Measurements from ENCODE around the gene LINC01488.

Gene LINC01488

DNA sequence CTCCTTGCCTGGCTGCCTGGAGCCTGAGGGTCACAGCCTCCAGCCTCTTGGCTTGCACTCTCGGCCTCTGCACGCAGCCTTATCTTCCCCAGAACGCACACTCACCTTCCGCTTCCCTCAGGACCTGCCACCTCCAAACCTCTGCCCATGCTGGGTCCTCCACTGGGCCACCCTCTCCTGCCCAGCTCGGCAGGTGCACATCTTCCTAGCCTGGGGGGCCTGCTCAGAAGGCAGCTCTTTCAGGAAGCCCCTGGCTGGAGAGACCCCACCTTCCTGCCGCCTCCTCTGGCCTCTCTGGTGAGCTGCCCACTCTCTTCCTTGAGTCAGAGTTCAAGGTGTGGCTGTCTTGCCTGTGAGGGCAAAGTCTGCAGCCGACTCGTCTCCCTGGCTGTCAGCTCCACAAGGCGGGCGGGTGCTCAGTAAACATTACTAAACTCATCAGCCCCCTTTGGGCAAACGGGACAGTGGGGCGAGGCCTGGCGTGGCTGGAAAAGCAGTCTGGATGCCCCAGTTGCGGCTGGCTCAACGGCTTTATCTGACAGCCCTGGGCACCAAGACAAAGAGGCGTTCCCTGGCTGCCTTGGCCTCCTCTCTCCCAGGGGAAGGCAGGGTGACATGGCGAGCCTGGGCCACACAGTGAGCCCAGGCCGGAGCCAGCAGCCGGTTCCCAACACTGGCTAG, 1.7 kb upstream of the LINC01488 start:
- DNase-seq (ENCODE audit: low spot score) = no peak

DNA sequence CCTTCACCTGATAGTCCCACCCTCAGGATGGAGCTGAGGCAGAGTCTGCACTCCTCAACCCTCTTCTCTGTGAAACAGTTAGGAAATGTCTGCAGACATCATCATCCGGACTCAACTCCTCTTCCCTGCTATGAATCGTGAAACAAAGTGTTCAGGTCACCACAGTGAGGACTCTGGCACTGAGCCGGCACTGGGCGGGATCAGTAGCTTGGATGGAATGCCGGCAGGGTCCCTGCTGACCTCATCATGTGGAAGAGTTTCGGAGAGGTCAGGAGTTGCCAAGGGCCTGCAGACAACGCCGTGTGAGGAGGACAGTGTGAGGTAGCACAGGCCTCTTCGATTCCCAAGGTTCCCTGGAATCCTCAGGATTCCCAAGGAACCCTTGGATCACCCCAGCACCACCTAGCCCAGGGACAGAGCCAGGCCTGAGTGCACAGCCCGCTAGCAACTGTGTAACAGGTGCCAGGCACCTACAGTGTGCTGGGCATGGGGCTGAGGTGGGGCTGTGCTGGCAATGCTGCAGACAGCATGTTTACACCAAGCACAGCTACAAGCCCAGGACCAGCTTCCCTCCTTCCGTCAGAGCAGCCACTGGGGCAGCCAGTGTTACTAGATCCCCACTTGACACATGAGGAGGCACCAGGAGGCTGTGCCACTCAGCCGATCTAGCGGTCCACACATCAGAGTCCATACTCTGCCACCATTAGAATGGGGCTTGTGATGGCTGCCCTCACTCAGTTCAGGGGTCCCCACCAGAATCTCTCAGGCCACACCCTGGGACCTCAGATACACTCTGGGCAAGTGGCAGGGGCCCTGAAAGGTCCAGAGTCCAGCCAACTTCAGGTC, 693 bp upstream of the LINC01488 start:
- DNase-seq (ENCODE audit: low spot score) = no peak

DNA sequence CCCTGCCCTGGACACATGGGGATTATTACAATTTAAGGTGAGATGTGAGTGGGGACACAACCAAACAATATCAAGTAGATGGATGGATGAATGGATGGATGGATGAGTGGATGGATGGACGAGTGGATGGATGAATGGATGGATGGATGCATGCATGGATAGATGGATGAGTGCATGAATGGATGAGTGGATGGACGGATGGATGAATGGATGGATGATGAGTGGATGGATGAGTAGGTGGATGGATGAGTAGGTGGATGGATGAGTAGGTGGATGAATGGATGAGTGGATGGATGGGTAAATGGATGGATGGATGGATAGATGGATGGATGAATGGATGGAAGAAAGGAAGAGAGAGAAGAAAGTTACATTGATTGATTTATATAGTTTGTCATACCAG, 859 bp downstream of the LINC01488 start:
- no peak for DNase-seq (ENCODE audit: low spot score)

DNA sequence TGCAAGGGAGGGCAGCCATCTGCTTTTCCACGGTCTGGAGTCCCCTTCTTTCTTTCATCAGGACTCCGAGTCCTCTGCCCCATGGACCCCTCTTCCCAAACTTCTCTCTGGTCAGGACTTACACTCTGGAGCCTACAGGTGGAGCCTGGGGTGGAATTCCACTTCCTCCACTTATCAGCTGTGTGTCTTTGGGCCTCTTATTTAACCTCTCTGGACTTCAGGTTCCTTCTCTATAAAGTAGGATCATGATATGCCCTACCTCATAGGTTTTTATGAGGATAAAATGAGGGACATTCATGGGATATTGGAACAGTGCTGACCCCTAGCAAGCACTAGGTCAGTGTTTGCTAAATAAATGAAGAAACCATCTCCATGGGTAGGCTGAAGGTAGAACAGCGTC, 1.7 kb downstream of the LINC01488 start:
- DNase-seq (ENCODE audit: low spot score) = no peak

DNA sequence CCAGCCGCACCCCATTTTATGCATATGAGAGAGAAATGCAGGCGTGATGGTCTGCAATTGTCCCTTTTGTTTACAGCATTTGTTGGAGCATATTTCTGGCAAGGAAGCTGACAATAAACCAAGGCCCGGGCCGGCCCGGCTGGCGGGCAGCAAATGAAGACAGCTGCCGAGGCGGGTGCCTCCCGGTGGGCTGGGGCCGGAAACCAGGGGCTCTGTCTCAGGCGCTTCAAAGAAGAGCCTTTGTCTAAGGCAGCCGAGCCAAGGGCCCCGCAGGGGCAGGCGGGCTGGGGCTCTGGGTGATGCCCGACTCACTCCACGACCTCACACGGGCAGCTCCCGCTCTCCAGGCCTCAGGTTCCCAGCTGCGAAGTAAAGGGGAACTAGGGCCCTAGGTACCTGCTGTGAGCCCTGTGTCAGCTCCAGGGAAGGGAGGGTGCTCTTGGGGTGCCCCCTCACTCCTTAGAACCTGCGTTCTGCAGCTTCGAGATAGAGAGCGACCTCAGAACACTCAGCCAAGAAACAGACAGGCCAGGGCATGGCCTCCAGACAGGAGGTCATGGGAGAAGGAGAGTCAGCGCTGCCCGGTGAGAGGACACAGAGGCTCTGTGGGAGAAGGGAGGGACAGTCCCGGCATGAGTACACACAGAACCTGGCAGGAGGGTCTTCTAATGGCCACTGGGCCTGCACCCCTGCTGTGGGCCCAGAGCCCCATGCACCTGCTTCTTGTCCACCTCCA, 2.4 kb downstream of the LINC01488 start:
- DNase-seq (ENCODE audit: low spot score) = no peak

DNA sequence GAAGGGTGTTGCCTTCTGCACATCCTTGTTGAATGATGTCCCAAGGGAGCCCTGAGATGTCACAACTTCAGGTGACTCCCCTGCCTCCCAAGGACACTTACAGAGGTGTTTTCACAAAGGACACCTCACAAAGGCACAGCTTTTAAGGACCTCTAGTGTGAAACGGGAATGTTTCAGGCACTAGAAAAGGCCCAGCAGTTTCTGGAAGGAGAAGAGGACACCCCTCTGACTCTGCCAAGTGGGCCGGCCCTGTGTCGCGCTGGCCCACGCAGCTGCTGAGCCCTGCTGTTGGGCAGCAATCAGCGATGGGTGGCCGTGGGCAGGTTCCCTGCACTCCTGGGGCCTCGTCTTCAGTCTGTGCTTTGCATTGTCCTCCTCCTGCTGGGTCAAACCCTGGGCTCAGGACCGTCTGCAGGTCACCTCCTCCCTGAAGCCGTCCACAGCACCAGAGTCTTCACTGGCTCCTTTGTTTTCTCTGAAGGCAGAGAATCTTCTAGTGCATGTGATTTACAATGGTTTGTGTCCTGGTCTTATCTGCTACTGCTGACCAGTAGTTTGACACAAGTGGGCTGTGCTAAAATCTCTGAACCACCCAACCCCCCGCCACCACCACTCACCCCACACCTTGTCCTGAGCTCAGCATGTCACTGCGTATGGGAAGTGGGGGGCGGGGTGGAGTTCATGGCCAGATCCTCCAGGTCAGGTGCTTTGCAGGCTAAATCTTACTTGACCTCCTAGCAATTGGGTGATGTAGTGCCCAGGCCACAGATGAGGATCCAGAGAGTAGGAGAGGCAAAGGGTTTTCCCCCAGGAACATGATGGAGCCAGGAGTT, 3.2 kb downstream of the LINC01488 start:
- DNase-seq (ENCODE audit: low spot score) = no peak

DNA sequence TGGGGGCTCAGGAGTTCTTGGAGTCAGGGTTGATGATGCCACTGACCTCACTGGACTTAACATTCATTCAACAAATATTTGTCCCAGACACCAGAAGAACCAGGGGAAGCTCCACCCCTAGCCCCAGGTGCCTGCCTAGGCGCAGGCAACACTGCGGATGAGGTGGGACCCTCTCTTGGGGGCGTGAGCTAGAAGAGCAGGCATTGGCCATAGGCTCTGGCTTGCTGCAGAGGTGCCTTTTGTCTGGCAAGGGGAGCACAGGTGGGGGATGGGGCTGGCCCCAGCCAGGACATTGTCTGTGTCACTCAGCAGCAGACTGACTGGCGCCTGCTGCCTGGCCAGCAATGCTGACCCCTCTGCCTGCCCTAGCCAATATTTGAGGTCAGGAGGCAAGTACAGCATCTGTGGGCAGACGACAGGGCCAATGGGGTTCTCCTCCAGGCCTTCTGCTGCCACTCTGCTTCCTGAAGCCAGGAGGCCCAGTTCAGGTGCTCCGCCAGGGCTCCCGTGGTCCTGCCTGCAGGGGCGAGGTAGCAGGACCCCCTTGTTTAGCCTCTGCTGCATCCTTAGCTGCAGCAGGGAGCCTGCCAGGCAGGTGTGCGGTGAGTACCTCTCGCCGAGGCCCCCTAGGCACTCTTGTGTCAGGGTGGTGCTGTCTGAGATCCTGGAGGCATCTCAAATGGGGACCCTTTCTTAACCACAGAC, 4.0 kb downstream of the LINC01488 start:
- DNase-seq (ENCODE audit: low spot score) = no peak

DNA sequence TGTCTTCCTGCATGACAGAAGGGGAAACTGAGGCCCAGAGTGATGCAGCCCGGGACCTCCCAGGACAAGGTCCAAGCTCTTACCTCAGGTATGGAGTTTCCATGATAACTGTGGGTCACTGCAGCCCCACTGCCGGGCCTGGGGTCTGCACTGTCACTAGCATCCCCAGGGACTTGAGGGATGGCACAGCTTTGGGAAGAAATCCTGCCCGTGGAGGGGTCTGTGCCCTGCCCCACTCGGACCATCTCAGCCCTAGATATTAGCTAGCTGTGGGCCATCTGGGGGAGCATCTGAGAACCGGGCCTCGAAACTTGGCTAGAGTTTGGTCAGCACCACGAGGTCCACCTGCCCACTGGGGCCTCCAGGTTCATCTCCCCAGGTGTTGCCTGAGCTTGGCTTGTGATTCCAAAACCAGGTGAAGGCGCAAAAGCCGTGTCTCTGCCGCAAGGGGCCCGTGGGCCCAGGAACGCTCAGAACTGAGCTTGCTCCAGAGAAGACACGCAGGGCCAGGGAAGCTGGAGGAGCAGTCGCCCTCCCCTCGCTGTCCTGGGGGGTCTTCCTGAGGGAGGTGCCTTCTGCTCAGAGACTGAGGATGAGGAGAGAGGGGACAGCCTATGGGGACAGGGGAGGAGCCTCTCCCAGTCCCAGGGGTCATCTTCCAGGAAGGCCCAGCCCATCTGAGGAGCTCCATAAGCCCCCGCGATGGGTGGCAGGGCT, 4.8 kb downstream of the LINC01488 start:
- DNase-seq (ENCODE audit: low spot score) = no peak

DNA sequence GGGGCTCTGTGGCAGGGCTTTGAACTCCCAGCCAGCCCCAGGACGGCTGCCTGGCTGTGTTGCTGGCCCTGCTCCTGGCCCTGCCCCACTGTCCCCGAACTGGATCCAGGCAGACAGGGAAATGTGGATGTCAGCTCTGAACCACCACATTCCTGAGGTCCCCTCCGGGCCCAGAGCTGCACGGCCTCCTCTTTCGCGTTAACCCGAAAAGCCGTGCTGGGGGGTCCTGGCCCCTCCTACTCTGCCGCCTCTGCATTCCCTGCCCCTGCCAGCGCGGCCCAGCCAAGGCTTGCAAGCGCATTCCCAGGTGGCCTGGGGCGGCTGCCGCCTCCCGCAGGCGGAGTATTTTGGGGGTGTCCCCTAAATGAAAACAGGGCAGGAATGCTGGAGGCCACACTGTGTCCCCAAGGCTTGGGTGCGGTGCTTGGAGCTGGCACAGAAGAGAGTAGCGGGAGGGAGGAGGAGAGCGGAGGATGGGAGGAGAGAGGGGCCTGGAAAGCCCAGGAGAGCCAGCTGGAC, 5.4 kb downstream of the LINC01488 start:
- no peak for DNase-seq (ENCODE audit: low spot score)

DNA sequence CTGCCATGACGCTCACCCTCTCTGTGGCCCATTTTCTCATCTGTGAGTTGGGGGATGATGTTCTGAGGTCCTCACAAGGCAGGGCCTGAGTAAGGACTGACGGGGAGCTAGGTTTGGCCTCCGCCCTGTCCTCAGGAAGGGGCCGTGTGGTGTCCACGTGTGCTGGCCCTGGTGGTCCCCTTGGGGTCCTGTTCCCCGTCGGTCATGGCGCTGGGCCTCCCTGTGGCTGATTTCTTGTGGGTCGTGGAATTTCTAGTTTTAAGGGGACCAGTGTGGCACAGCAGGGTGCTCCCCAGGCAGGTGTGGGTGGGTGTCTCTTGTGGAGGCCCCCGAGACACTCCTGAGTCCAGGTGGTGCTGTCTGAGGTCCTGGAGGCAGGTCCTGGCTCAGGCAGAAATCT, 5.9 kb downstream of the LINC01488 start:
- no peak for DNase-seq (ENCODE audit: low spot score)

DNA sequence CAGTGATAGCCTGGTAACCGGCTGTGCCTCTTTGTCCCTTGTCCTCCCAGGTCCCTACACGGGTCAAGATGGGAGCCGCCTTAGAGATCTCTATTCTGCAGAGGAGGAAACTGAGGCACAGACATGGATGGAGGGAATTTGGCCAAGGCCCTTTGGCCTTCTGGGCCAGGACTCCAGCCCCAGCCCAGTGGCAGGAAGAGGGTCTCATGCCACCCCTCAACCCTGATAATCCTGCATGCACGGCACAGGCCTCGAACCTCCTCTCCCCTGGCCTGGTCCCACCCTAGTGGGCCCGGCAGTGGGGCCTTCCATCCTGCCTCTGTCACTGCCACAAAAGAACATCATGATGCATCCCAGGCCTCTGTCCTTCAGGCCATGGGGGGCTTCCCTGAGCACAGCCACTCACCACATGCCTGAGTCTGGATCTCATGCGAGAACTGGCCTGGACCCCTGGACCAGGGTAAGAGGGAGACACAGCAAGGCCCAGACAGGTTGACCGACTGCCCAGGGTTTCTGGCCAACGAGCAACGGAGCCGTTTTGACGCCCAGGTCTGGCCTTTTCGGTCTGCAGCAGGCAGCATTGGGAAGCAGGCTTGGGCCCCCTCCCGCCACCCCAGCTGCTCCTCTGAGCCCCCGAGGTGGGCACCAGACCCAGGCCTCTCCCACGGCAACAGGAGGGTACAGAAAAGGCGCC, 6.5 kb downstream of the LINC01488 start:
- no peak for DNase-seq (ENCODE audit: low spot score)

DNA sequence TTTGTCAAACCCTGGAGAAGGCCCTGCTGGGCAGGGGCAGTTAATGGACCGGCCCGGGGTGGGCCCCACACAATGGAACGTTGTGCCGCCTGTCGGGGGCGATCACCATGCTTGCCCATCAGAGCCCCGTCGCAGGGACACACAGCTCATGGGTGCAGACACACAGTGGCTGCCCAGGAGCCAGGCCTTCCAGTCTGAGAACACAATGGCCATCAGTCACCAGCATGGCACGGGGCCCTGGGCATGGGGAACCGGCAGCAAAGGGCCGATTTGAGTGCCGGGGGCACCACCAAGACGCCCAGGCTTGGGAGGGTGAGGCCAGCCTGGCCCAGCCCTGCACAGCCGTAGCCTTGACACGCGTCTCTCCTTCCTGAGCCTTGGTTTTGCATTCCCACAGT, 7.1 kb downstream of the LINC01488 start:
- DNase-seq (ENCODE audit: low spot score) = no peak

DNA sequence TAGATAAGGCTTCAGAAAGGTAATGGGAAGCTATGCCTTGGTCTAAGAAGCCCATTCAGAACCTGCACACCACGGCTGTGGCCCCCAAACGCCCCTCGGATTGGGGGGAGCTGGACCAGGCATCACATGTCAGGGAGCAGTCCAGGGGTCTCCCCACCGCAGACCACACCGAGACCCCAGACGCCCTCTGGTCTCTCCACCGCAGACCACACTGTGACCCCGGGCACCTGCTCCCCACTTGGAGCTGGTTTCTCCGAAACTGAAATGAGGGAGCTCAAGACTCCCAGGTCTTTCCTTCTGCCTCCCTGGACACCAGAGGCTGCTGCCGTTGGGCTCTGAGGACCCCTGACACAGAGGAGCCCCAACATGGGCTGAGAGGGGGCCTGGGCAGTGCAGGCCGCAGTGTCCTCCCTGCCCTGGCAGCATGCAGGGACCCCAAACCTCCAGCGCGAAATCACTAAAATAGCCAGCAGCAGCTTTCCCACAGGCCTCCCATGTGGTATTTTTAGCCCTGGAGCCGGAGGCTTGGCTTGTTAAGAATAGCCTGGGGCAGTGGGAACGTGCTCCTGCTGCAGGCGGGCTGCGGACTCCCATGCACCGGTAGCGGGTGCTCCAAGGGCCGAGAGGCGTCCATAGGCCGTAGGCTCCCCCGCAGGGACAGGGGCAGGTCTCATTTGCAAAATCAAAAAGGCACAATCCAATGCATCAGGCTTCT, 7.7 kb downstream of the LINC01488 start:
- DNase-seq (ENCODE audit: low spot score) = no peak

DNA sequence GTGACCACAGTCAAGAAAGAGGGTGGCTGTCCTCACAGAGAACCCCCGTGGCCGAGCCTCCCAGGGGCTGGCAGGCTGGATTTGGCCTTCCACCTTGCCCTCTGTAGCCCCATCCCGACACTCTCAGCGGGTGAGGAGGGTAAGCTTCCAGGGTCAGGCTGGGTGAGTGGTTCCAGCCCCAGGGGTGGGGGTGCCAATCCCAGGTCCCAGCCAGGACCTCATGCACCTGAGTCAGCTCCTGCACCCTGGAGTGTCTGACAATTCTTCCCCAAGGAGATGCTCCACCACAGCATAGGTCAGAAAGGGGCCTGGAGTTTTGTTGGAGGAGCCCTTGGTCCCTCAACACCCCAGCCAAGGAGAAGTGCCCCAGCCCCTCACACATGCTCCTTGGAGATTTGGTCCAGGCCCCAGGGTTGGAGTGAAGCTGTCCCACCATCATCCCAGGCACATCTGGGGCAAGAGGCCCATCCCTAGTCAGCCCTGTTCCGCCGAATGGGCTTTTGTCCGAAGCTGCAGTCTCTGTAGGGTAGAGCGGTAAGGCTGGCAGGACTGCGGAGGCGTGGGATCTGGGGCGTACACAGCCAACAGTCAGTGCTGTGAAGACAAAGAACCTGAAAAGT, 8.4 kb downstream of the LINC01488 start:
- DNase-seq (ENCODE audit: low spot score) = no peak

DNA sequence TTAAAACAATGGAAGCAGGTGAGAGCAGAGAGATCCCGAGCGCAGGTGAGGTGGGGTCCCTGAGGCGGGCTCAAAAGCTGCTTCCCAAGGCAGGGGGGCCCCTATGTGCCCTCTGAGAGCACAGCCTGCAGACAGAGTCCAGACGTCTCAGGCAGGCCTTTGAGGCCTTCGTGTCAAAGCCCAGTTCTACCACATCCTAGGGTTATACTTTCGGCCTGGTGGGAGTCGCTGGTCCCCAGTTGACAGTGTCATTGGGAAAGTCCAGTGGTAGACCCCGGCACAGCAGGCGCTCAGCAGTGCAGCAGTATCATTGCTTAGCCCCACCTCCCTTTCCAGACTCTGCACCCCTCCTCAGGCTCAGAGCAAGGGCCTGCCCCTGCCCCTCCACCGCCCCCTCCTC, 9.1 kb downstream of the LINC01488 start:
- DNase-seq (ENCODE audit: low spot score) = no peak

DNA sequence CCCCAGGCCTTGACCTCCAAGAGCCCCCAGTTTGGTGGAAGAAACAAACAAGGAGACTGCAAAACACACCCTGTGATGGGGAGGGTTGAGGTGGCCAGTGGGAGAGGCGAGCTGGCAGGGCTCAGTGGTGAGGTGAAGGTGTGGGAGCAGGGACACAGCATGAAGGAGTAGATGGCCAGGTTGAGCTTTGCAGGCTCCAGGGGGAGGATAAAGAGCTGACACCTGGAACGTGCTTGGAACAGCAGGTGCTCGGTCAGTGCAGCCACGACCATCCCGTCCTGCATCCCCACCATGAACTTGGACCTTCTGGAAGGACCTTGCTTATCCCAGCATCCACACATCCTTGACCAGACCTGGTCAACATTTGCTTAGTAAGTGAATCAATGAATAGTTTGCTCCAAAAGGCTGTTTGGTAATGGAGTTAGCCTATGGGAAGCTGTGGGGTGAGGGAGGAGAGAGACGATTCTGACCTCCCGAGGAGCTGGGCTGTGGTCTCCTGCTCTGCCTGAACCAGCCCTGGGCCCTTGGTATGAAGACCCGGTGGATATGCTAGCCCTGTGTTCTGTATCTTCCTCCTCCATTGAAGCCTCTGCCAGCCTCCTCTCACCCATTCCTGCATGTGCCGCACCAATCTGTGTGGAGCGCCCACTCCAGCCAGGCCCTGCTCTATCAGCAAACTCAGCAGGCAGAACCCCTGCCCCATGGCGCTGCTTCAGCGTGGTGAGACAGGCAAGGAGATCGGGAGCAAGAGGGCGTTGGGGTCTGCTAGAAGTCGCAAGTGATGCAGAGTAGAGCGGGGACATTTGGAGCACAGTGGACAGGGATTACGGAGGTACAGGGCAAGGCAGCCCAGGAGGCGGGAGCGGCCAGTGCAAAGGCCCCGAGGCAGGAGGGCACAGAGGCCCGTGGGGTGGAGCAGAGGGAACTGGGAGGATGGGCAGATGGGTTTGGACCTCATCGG, 9.9 kb downstream of the LINC01488 start:
- no peak for DNase-seq (ENCODE audit: low spot score)

DNA sequence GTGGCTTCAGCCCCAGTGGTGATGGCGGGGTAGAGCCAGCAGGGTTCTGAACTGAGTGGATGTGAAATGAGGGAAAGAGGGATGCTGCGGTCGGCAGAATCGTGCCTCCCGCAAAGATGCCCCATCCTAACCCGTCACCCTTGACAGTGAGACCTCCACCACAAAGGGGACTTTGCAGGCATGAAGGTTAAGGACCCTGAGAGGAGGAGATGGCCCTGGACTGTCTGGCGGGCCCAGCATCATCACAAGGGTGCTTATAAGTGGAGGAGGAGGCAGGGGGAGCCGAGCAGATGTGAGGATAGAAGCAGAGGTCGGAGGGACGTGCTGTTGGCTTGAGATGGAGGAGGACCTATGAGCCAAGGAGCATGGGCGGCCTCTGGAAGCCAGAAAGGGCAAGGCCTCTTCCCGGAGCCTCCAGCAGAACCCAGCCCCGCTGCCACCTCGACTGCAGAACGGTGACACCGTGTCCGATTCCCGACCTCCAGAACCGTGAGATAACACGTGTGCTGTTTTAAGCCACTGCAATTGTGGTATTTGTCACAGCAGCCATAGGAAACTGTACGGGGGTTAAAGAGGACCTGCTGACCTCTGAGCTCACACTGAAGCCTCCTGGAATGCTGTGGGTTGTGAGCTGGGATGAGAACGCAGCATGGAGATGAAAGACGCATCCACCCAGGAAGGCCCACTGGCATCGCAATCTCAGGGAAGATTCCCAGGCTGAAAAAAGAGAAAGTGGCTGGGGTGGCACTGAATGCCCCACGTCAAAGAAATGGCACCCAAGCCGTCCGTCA, 10.9 kb downstream of the LINC01488 start:
- no peak for DNase-seq (ENCODE audit: low spot score)

Measured in D341Med (cell line).